Measurements from ENCODE around the gene BTG2. TPM values are rescaled to one million over a fixed set of nuclear protein-coding genes. Genes with fewer than 3 reads are reported as not detected.
A peak's percentile ranks its signal among the peaks of the same experiment; 100 is the strongest.
"Not testable (repeated sequence)": the region's sequence is repeated elsewhere in the genome, so short reads cannot be mapped to it uniquely, and the experiment has no call there.

BTG2 gene
- total RNA-seq, 1 donor from 2014 or later, result 178 TPM

- DNase-seq (ENCODE audit: low spot score), result not testable (repeated sequence)
Measured at GRCh38 chr1:203314025-203314759, 8.9 kb downstream of the BTG2 start.

GRCh38 chr1:203316626-203317093 lies 11.3 kb downstream of the BTG2 start:
- no peak for DNase-seq (ENCODE audit: low spot score)

GRCh38 chr1:203317429-203318228 lies 12.3 kb downstream of the BTG2 start:
- no peak for DNase-seq (ENCODE audit: low spot score)

GRCh38 chr1:203318229-203318517 lies 12.9 kb downstream of the BTG2 start:
- no peak for DNase-seq (ENCODE audit: low spot score)

GRCh38 chr1:203320591-203321272 lies 15.4 kb downstream of the BTG2 start:
- DNase-seq (ENCODE audit: low spot score), result no peak

- no peak for DNase-seq (ENCODE audit: low spot score)
Measured at GRCh38 chr1:203321273-203322052, 16.1 kb downstream of the BTG2 start.

GRCh38 chr1:203322500-203323179 lies 17.3 kb downstream of the BTG2 start:
- no peak for DNase-seq (ENCODE audit: low spot score)

GRCh38 chr1:203323587-203323986 lies 18.3 kb downstream of the BTG2 start:
- DNase-seq (ENCODE audit: low spot score), result no peak

- no peak for DNase-seq (ENCODE audit: low spot score)
Measured at GRCh38 chr1:203324105-203325025, 19.0 kb downstream of the BTG2 start.

- no peak for DNase-seq (ENCODE audit: low spot score)
Measured at GRCh38 chr1:203325026-203325417, 19.7 kb downstream of the BTG2 start.

- DNase-seq (ENCODE audit: low spot score), result no peak
Measured at GRCh38 chr1:203325418-203326091, 20.2 kb downstream of the BTG2 start.

- DNase-seq (ENCODE audit: low spot score), result peak; percentile 99
Measured at GRCh38 chr1:203326830-203327683, 21.7 kb downstream of the BTG2 start.

GRCh38 chr1:203327684-203328457 lies 22.6 kb downstream of the BTG2 start:
- peak; percentile 92 for DNase-seq (ENCODE audit: low spot score)

GRCh38 chr1:203328714-203329122 lies 23.4 kb downstream of the BTG2 start:
- no peak for DNase-seq (ENCODE audit: low spot score)

- DNase-seq (ENCODE audit: low spot score), result no peak
Measured at GRCh38 chr1:203331224-203331623, 25.9 kb downstream of the BTG2 start.

GRCh38 chr1:203335503-203335902 lies 30.2 kb downstream of the BTG2 start:
- DNase-seq (ENCODE audit: low spot score), result no peak

- DNase-seq (ENCODE audit: low spot score), result no peak
Measured at GRCh38 chr1:203336097-203336496, 30.8 kb downstream of the BTG2 start.

Data from mesenteric fat pad (tissue), 1 donor.